Muscle of leg (tissue), 11 donors: ENCODE data around the gene LTF. TPM values are rescaled to one million over a fixed set of nuclear protein-coding genes. Genes with fewer than 3 reads are reported as not detected.
A peak's percentile ranks its signal among the peaks of the same experiment; 100 is the strongest.

Source experiments
- DNase-seq: peaks from one replicate; pipeline ENCODE4 v3.0.0; 2013
- H3K27ac ChIP-seq: one replicate; pipeline ENCODE4 v1.5.1; 2013; ENCODE audit warnings: mild to moderate bottlenecking, low read length, control low read depth
- H3K27me3 ChIP-seq: one replicate; pipeline ENCODE4 v1.6.1; 2013; ENCODE audit warnings: low read length; ENCODE audit not compliant: control insufficient read depth, insufficient read depth
- H3K36me3 ChIP-seq: one replicate; pipeline ENCODE4 v1.6.1; 2013; ENCODE audit warnings: low read length; ENCODE audit not compliant: control insufficient read depth, insufficient read depth
- H3K4me1 ChIP-seq: one replicate; pipeline ENCODE4 v1.6.1; 2013; ENCODE audit warnings: low read length; ENCODE audit not compliant: control insufficient read depth, insufficient read depth
- H3K4me3 ChIP-seq: one replicate; pipeline ENCODE4 v1.5.1; 2013; ENCODE audit warnings: low read length, control low read depth
- H3K9me3 ChIP-seq: replicated peaks from 2 replicates; pipeline ENCODE4 v1.6.1; 2013; ENCODE audit warnings: low read depth, low read length; ENCODE audit not compliant: control insufficient read depth
- WGBS: methylation state at CpG from one replicate; pipeline ENCODE4 v1.1.5; 2013; ENCODE audit warnings: missing lambda C conversion rate; ENCODE audit not compliant: insufficient coverage; 5-methylcytosine and 5-hydroxymethylcytosine counted together
- polyA plus RNA-seq, 8 donors: library from polyadenylated mRNA; unstranded; fragments of 120-200 nt; gene quantifications; one replicate each; pipeline versions ENCODE4 v1.2.1 to v1.2.3, GENCODE V29; 2013; ENCODE audit warnings: inconsistent platforms in 1 of 8, low replicate concordance in 1 of 8; ENCODE audit not compliant: insufficient read length in 8 of 8, insufficient read depth in 1 of 8
- total RNA-seq: library from RNA; stranded (reverse); fragments of 120-200 nt; gene quantifications from one replicate; pipeline ENCODE4 v1.2.4, GENCODE V29; 2013

The LTF gene
- total and polyA plus RNA-seq, 9 donors: 1.3 to 6.6 (median 3.5) TPM

DNA sequence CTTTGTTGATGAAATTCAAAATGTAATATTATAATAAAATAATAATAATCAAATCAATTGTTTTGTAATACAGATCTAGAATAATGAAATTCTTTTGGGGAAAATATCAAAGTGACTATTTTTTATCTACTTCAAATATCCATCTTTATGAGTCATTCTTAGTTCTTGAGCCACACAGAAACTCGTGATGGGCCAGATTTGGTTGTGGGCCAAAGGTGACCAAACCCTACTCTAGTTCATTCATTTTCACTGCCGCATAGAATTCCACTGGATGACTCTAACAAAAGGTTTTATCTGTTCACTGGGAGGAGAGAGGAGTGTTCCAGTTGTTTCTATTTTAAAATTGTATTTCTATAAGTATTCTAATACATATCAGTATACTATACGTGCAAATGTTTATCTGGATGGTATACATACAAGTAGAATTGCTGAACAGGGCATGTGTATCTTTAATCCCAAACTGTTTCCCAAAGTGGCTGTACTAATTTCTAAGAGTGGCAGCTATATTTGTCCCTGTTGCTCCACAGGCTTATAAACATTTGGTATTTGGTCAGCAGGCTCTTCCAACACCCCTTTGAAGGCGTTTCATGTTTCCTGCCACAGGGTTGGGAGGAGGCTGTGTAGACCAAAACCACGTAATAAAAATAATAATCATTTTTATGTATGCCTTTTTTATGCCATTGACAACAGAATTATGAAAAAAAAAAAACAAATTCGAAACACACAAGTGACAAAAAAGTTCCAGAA is 25.8 kb upstream of the LTF start:
- WGBS: 71% methylated on average over 1 of the region's 6 CpGs
- Histone ChIP-seq H3K27me3 (peaks cover 3% of the 10 kb centered on the region), H3K36me3 (no peaks in the 10 kb centered on the region), H3K27ac (peak overlapping the region; percentile 55), H3K4me1 (peaks cover 14% of the 10 kb centered on the region), H3K9me3 (no peaks in the 10 kb centered on the region), H3K4me3 (no peak overlapping the region)
- peak; percentile 23 for DNase-seq

DNA sequence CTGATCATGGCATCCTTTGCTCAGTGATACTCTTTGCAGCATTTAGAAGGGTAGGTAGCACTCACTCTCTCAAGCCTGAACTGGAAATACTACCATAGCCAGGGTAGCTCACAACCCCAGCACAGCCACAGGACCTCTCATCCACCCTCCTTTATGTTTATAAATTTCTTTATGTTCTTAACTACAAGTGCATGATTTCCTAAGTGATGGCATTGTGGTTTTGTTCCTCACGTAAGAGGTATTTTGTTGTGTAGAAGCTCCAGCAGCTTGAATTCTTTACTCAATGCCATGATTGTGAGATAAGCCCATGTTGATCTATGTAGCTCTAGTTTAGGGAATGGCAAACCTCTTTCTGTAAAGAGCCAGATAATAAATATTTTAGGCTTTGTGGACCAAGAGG is 25.2 kb upstream of the LTF start:
- Histone ChIP-seq H3K27ac (no peak overlapping the region), H3K27me3 (peaks cover 3% of the 10 kb centered on the region)
- 60% methylated on average over 1 of the region's 1 CpG for WGBS

DNA sequence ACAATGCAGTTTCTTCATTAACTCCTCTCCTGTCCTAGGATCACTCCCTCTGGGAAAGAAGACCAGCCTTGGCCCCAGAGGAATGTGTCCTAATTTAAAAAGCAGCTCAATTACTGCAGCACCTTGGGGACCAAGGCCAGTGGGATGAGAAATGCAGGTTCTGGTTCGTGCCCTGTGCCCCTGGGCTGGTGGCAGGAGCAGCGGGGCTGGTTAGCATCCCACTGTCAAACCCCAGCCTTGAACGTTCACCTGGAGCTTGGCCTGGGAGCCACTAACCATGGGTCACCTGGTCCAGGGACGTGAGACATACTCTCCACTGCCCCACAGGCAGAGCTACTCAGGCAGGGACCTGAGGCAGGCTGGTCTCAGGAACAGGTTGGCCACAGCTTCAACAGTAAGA is 24.7 kb upstream of the LTF start:
- H3K4me1 ChIP-seq: peaks cover 25% of the 10 kb centered on the region
- no peak for DNase-seq
- no peaks in the 10 kb centered on the region for H3K9me3 ChIP-seq
- H3K27me3 ChIP-seq: peaks cover 3% of the 10 kb centered on the region
- WGBS: 68% methylated on average over 4 of the region's 4 CpGs
- H3K4me3 ChIP-seq: no peak overlapping the region
- H3K36me3 ChIP-seq: no peaks in the 10 kb centered on the region
- H3K27ac ChIP-seq: no peak overlapping the region

More for the DNA sequence above, 25.2 kb upstream of the LTF start:
- no peaks in the 10 kb centered on the region for H3K9me3 ChIP-seq
- no peaks in the 10 kb centered on the region for H3K36me3 ChIP-seq
- no peak overlapping the region for H3K4me3 ChIP-seq
- DNase-seq: no peak
- H3K4me1 ChIP-seq: peaks cover 21% of the 10 kb centered on the region

DNA sequence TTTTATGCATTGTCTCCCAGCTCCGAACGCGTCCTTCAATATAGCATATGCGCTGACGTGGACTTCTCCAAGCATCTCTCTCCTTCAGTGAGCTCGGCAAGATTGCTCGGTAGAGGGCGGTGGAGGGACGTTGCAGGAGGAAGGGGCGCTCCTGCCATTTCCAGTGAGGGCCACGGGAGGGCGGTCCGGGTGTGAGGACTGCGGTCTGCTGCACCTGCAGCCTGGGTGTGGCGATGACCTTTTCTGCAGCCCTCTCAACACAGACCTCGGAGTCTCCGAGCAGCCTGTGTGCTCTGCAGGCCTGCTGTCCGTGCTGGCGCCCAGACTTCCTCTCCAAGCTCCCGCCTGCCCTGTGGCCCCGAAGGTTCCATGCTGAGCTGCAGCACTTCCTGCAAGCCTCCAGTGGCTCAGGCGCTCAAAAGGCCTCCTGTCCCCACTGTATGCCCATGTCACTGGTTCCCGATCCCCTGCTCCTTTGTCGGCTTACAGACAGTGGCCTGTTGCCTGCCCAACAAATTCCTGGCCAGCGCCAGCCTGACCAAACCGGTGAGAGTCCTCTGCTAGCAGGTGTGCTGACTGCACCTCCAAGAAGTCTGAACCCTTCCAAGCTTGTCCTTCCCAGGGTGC is 24.1 kb upstream of the LTF start:
- H3K4me3 ChIP-seq: no peak overlapping the region
- DNase-seq: peak; percentile 93
- H3K27ac ChIP-seq: no peak overlapping the region

DNA sequence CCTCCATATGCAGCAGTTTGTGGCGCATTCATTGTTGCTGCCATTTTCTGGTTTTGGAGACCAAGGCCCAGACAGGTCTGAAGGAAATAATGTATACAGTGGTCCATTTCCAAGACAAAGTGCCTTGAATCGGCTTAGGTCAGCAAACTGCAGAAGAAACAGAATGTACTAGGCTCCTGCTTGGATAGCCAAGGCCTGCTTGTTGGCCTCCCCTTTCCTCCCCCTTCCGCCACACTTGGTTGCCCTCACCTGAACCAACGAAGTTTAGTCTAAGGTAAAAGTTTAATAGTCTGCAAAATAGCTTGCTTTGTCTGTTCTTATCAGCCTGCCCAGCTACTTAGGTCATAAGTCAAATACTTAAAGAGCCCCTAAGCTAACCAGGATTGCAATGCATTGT is 21.1 kb upstream of the LTF start:
- no peak for DNase-seq
- Histone ChIP-seq H3K27ac (peak overlapping the region; percentile 29), H3K4me1 (peaks cover 28% of the 10 kb centered on the region), H3K36me3 (no peaks in the 10 kb centered on the region), H3K4me3 (no peak overlapping the region), H3K27me3 (peaks cover 4% of the 10 kb centered on the region), H3K9me3 (no peaks in the 10 kb centered on the region)
- 60% methylated on average over 1 of the region's 4 CpGs for WGBS

More for the DNA sequence above, 24.1 kb upstream of the LTF start:
- no peaks in the 10 kb centered on the region for H3K9me3 ChIP-seq
- 14% methylated on average over 18 of the region's 26 CpGs for WGBS
- H3K36me3 ChIP-seq: no peaks in the 10 kb centered on the region
- H3K27me3 ChIP-seq: peaks cover 3% of the 10 kb centered on the region
- peaks cover 31% of the 10 kb centered on the region for H3K4me1 ChIP-seq

DNA sequence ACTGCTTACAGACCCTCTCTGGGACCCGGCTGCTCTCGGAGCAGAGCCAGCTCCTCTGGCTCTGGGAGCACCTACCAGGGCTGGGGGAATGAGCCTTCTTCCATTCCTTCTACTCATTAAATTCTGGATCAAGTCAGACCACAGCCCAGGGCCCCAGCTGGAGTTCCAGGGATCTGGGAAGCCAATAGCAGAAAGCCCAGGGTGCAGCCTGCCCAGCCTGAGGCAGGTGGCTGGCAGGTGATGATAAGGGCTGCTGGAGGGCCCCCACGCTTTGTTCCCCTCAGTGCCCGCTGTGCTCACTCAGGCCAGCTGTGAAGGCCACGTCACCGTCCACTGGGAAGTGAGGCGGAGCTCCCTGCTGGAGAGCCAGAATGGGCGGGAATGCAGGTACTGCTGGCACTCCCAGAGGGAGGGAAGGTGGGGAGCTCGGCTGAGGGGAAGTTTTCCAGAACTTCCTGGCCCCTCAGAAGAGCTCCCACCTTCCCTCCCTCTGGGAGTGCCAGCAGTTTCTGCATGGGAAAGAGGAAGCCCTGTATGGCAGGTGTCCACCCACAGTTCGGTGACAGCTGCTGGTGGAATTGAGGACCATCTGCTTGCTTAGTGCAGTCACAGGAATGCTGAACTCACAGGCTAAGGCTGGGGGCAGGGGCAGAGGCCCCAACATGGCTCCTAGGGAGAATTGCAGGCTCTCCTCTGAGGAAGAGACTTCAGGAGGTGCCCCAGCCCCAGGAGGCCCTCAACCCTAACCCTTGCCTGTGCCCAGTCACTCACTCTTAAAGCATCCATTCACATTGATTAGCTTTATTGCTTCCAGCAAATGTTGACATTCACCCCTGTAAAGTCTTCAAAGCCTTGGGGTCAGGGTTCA is 20.4 kb upstream of the LTF start:
- Histone ChIP-seq H3K36me3 (no peaks in the 10 kb centered on the region), H3K4me1 (peaks cover 28% of the 10 kb centered on the region), H3K4me3 (no peak overlapping the region), H3K27me3 (peaks cover 5% of the 10 kb centered on the region), H3K27ac (peak overlapping the region; percentile 38), H3K9me3 (no peaks in the 10 kb centered on the region)
- DNase-seq: peak; percentile 75
- 20% methylated on average over 5 of the region's 10 CpGs for WGBS

DNA sequence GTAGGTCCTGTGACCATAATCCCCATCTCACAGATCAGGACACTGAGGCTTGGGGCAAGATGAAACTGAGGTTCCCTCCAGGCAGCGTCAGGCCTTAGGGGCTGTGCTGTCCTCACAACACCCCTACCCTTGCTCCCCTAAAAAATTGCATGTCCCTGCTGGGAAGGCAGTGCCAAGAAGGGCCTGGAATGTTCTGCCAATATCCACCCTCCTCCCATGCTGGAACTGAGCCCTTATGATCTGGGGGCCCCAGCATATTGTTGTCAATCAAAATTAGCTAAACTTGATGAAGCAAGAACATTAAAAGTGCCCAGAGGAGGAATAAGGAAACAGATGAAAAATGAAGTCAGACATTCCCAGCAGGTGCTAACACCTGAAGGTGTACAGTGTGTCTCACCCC is 19.7 kb upstream of the LTF start:
- Histone ChIP-seq H3K9me3 (no peaks in the 10 kb centered on the region), H3K36me3 (no peaks in the 10 kb centered on the region), H3K27me3 (peaks cover 5% of the 10 kb centered on the region), H3K4me3 (no peak overlapping the region), H3K27ac (peak overlapping the region; percentile 38), H3K4me1 (peaks cover 28% of the 10 kb centered on the region)
- no peak for DNase-seq
- WGBS: no CpG with 5 or more reads among the region's 1 CpG

DNA sequence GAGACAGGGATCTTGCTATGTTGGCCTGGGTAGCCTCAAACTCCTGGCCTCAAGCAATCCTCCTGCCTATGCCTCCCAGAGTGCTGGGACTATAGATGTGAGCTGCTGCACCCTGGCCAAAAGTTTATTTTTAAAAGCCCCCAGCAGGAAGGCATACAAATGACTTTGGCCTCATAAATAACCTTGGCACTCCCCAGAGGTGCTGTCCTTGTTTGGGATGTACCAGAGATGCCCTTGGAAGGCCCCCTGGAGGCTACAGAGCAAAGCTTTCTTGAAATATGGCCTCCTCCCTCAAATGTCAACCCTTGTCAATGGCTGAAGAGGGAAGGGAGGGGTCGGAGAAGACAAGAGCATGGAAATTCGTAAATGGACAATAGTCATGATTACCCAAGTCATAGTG is 19.1 kb upstream of the LTF start:
- no peaks in the 10 kb centered on the region for H3K9me3 ChIP-seq
- no peak overlapping the region for H3K4me3 ChIP-seq
- H3K27ac ChIP-seq: no peak overlapping the region
- H3K27me3 ChIP-seq: peaks cover 5% of the 10 kb centered on the region
- peaks cover 23% of the 10 kb centered on the region for H3K4me1 ChIP-seq
- DNase-seq: no peak
- WGBS: 100% methylated on average over 1 of the region's 2 CpGs
- no peaks in the 10 kb centered on the region for H3K36me3 ChIP-seq

DNA sequence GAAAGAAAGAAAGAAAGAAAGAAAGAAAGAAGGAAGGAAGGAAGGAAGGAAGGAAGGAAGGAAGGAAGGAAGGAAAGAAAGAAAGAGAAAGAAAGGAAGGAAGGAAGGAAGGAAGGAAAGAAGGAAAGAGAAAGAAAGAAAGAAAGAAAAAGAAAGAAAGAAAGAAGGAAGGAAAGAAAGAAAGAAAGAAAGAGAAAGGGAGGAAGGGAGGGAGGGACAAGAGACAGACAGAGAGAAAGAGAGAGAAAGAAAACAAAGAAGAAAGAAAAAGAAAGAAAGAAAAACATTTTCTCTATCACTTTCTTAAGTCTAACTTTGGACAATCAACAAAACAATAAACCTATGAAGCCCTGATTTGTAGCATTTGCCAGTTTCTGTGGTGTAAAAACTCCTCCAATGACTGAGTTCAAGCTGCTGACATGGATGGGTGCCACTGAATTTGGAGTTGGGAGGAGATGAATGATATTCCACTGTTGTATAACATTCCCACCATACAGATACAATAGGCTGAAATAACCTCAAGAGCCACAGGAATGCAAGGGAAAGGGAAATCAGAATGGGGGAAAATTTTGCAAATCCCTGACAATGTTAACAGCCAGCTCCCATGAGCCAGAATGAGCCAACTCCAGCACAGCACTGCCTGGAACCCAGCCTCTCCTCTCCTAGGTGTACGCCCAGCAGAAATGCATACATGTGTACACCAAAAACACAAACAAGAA is 18.1 kb upstream of the LTF start:
- H3K9me3 ChIP-seq: no peaks in the 10 kb centered on the region
- no peaks in the 10 kb centered on the region for H3K36me3 ChIP-seq
- H3K27ac ChIP-seq: no peak overlapping the region
- peaks cover 5% of the 10 kb centered on the region for H3K27me3 ChIP-seq
- DNase-seq: peak; percentile 51
- WGBS: no CpG with 5 or more reads among the region's 1 CpG
- H3K4me1 ChIP-seq: peaks cover 22% of the 10 kb centered on the region
- no peak overlapping the region for H3K4me3 ChIP-seq
